BE2C (cell line): ENCODE data around the gene ATG12.

Source experiments
- DNase-seq: peaks from one replicate; pipeline ENCODE4 v3.0.0-alpha.2; 2020
- H3K27me3 ChIP-seq: fragments of 250-450 bp; sonication (Bioruptor Pico); 2 replicates; pipeline ENCODE4 v1.5.1; 2020; ENCODE audit warnings: mild to moderate bottlenecking
- H3K36me3 ChIP-seq: fragments of 250-450 bp; sonication (Bioruptor Pico); 2 replicates; pipeline ENCODE4 v1.5.1; 2020; ENCODE audit warnings: mild to moderate bottlenecking
- H3K4me1 ChIP-seq: fragments of 250-450 bp; sonication (Bioruptor Pico); 2 replicates; pipeline ENCODE4 v1.5.1; 2020
- H3K4me3 ChIP-seq: 2 replicates; pipeline ENCODE4 v1.5.1; 2011; ENCODE audit warnings: low read depth, low read length
- H3K9me3 ChIP-seq: fragments of 250-450 bp; sonication (Bioruptor Pico); 2 replicates; pipeline ENCODE4 v1.5.1; 2020
- CTCF ChIP-seq: IDR thresholded peaks from 2 replicates; pipeline ENCODE4 v1.5.1; 2012; ENCODE audit warnings: mild to moderate bottlenecking, low read depth, low read length

ATG12 gene

GRCh38 chr5:115806986-115807653 is 34.2 kb downstream of the ATG12 start:
- Histone ChIP-seq H3K36me3 (no peaks in the 10 kb centered on the region), H3K27me3 (no peaks in the 10 kb centered on the region), H3K9me3 (no peaks in the 10 kb centered on the region), H3K4me3 (no peak overlapping the region), H3K4me1 (no peaks in the 10 kb centered on the region)
- no peak for DNase-seq
- TF ChIP-seq CTCF = no peak

DNA sequence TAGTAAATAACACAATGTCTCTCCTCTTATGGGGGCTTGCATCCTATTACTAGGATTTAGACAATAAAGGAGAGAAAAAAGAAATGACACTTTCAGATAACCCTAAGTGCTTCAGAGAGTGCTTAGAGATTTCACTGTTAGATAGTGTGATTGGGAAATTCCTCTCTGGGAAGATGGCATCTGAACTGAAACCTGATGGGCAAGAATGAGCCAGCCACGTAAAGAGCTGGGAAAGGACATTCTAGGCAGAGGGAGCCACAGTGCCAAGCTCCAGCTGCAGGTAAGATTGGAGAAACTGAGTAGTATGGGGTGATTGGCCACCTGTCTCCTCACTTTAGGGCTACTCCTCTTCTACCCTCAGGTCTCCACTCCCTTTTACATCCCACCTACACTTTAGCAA is 39.4 kb downstream of the ATG12 start:
- Histone ChIP-seq H3K9me3 (no peaks in the 10 kb centered on the region), H3K4me1 (no peaks in the 10 kb centered on the region; the same call in 1 of the 2 replicates), H3K4me3 (no peak overlapping the region), H3K36me3 (no peaks in the 10 kb centered on the region), H3K27me3 (no peaks in the 10 kb centered on the region)
- DNase-seq = no peak
- TF ChIP-seq CTCF = no peak

DNA sequence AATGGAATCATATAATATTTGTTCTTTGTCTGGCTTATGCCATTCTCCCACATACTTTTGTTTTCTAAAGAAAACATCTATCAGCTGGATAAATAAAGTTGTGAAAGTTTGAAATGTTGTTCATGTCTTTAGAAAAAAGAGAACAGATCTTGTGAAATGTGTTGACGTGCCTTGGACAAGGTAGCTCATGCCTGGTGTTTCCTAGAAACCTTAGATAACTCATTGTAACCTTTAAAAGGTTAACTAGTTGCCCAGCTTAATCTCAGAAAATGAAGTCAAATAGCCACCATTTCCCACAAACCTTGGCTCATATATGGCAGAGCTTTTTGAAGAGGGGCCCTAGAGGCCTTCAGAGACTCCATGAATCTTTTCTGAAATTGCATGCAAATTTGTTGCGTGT is 40.2 kb downstream of the ATG12 start:
- Histone ChIP-seq H3K36me3 (no peaks in the 10 kb centered on the region), H3K9me3 (no peaks in the 10 kb centered on the region), H3K4me3 (no peak overlapping the region), H3K27me3 (no peaks in the 10 kb centered on the region), H3K4me1 (no peaks in the 10 kb centered on the region; the same call in 1 of the 2 replicates)
- no peak for TF ChIP-seq CTCF
- DNase-seq = no peak

- H3K27me3 ChIP-seq = no peaks in the 10 kb centered on the region
- TF ChIP-seq CTCF = no peak
- no peaks in the 10 kb centered on the region for H3K36me3 ChIP-seq
- DNase-seq = no peak
- no peaks in the 10 kb centered on the region for H3K9me3 ChIP-seq
- no peaks in the 10 kb centered on the region; the same call in 1 of the 2 replicates for H3K4me1 ChIP-seq
- H3K4me3 ChIP-seq = no peak overlapping the region
Observed at GRCh38 chr5:115800108-115800507, 41.3 kb downstream of the ATG12 start.

GRCh38 chr5:115798252-115798651 is 43.1 kb downstream of the ATG12 start:
- Histone ChIP-seq H3K4me1 (no peaks in the 10 kb centered on the region; the same call in 1 of the 2 replicates), H3K9me3 (no peaks in the 10 kb centered on the region), H3K36me3 (no peaks in the 10 kb centered on the region), H3K27me3 (no peaks in the 10 kb centered on the region), H3K4me3 (no peak overlapping the region)
- no peak for DNase-seq
- TF ChIP-seq CTCF = no peak

DNA sequence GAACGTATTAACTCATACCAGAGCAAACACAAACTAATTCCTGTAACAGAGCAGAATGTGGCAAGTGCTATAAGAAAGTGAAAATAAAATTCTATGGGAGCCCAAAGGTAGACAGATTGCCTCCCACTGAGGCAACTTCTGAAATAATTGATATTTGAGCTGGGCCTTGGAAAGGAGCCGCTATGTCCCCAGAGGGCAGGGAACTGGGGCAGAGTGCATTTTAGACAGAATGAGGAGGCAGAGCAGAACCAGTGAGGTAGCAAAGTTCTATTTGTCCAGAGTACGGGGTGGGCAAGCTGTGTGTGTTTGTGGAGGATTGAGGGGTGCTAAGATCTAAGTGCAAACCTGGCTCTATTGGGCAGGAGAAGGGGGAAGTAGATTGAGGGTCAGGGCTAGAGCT is 44.7 kb downstream of the ATG12 start:
- no peak for TF ChIP-seq CTCF
- no peaks in the 10 kb centered on the region for H3K9me3 ChIP-seq
- no peak for DNase-seq
- no peaks in the 10 kb centered on the region for H3K27me3 ChIP-seq
- H3K4me1 ChIP-seq = no peaks in the 10 kb centered on the region; the same call in 1 of the 2 replicates
- H3K36me3 ChIP-seq = no peaks in the 10 kb centered on the region
- no peak overlapping the region for H3K4me3 ChIP-seq
